Measurements from ENCODE around the gene CCDC88C.

- TF ChIP-seq CTCF (IDR thresholded peaks at IDR 0.05; ENCODE audit: low read length) (no peak), EZH2 (IDR thresholded peaks at IDR 0.05; ENCODE audit: borderline replicate concordance, low read length) (no peak)
These were observed 63.3 kb downstream of the CCDC88C start for GRCh38 chr14:91354221-91354916.
